ENCODE results near the gene SIRT7. TPM values are rescaled to one million over a fixed set of nuclear protein-coding genes. Genes with fewer than 3 reads are reported as not detected.

SIRT7 gene
- total and polyA plus RNA-seq, 2 donors (not counting 3 experiments of a cell fraction or from before 2014, with no cell fraction given) = 11.6 to 28.8 TPM

GRCh38 chr17:81914103-81914850, 3.7 kb downstream of the SIRT7 start:
- peaks cover 9% of the 10 kb centered on the region for H3K79me2 ChIP-seq (ENCODE audit: control insufficient read depth, insufficient read depth, low read length)
- H3K9ac ChIP-seq (replicated peaks; ENCODE audit: extremely low read depth, insufficient read depth, low read length) = no peak overlapping the region
- no peaks in the 10 kb centered on the region for H3K9me3 ChIP-seq (replicated peaks; ENCODE audit: control insufficient read depth, insufficient read depth, low read length)
- no peak overlapping the region for H2AFZ ChIP-seq (ENCODE audit: low read depth, low read length)
- H3K4me2 ChIP-seq (ENCODE audit: insufficient read depth, low read length) = no peak overlapping the region
- H3K36me3 ChIP-seq (ENCODE audit: control insufficient read depth in 2 of 2, extremely low read depth in 1 of 2, insufficient read depth in 2 of 2, low read length in 2 of 2) = peaks cover 7 to 27% of the 10 kb centered on the region in 2 experiments
- no peak for TF ChIP-seq CTCF (IDR thresholded peaks at IDR 0.05; ENCODE audit: extremely low read depth in 1 of 2, insufficient read depth in 1 of 2, low read depth in 1 of 2, low read length in 2 of 2)
- TF ChIP-seq FOS (IDR thresholded peaks at IDR 0.05; ENCODE audit: borderline replicate concordance, insufficient read depth, low read length) = no peak
- TF ChIP-seq MYC (IDR thresholded peaks at IDR 0.05; ENCODE audit: low read depth, low read length) = no peak
- TF ChIP-seq MAX (IDR thresholded peaks at IDR 0.05; ENCODE audit: insufficient read depth, insufficient read length) = no peak
- TF ChIP-seq JUN (IDR thresholded peaks at IDR 0.05; ENCODE audit: borderline replicate concordance, insufficient read depth, insufficient read length, low read depth) = no peak
- no peak for TF ChIP-seq POLR2AphosphoS5 (IDR thresholded peaks at IDR 0.05; ENCODE audit: insufficient read depth, low read depth, low read length)
- no peak for TF ChIP-seq POLR2A (IDR thresholded peaks at IDR 0.05; ENCODE audit: low read depth, low read length)
- no peak for TF ChIP-seq EZH2 (IDR thresholded peaks at IDR 0.05; ENCODE audit: borderline replicate concordance, low read depth, low read length, severe bottlenecking)
- no peak for TF ChIP-seq GATA2 (IDR thresholded peaks at IDR 0.05; ENCODE audit: insufficient read depth, insufficient read length, low read depth, low read length)
- H3K9me1 ChIP-seq (replicated peaks; ENCODE audit: control insufficient read depth, extremely low read depth, insufficient read depth, low read length) = no peaks in the 10 kb centered on the region
- ChIA-PET POLR2A (no interaction called here), CTCF (no interaction called here)
- DNase-seq (ENCODE audit: low read depth, low spot score) (no peak), FAIRE-seq (no peak)
- H3K27ac ChIP-seq (ENCODE audit: insufficient read depth, low read depth, low read length) = no peak overlapping the region
- no peaks in the 10 kb centered on the region for H3K27me3 ChIP-seq (ENCODE audit: control insufficient read depth in 2 of 2, insufficient read depth in 2 of 2, low read length in 2 of 2)
- intact Hi-C loops (cut with micrococcal nuclease) (no loop called here), dilution Hi-C loops (cut with MboI; ENCODE audit: extremely low pct_ligation_motif_present, low sequenced_read_pairs) (no loop called here)
- no peaks in the 10 kb centered on the region for H4K20me1 ChIP-seq (replicated peaks; ENCODE audit: control insufficient read depth, extremely low read depth, insufficient read depth, low read length)
- BruUV-seq (replicated peaks) = no TSS peak
- no peak overlapping the region for H3K4me3 ChIP-seq (replicated peaks in 1 of 3; ENCODE audit: insufficient read depth in 1 of 3, low read depth in 1 of 3, low read length in 3 of 3)
- H3K4me1 ChIP-seq (ENCODE audit: control insufficient read depth, extremely low read depth, insufficient read depth, low read length) = peaks cover 12% of the 10 kb centered on the region
